ENCODE data around the gene TCF7.

Gene TCF7

DNA sequence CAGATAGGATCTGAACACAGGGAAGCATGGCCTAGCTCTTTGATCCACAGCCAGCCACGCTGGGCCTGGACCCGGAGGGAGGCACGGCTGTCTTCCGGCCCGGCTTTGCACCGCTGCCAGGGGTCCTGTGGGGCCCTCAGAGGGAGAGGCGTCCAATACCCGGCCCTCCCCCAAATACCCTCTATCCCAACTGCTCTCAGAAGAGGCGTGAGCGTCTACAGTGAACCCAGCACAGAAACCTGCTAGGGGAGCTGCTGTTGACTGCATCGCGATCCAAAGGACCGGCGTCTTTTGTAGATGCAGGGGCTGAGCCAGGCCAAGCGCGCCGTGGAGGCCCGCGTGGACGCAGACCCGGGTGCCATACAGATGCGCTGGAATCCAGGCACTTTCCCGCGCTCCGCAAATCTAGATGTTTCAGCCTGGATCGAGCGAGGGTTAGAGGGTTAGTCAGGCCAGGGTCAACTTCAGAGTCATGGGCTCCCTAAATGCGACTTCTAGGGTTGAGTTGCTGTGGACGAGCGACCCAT lies 1.1 kb upstream of the TCF7 start:
- DNase-seq (ENCODE audit: low read depth), result no peak

GRCh38 chr5:134114886-134115805 lies 665 bp downstream of the TCF7 start:
- peak; percentile 81 for DNase-seq (ENCODE audit: low read depth)

DNA sequence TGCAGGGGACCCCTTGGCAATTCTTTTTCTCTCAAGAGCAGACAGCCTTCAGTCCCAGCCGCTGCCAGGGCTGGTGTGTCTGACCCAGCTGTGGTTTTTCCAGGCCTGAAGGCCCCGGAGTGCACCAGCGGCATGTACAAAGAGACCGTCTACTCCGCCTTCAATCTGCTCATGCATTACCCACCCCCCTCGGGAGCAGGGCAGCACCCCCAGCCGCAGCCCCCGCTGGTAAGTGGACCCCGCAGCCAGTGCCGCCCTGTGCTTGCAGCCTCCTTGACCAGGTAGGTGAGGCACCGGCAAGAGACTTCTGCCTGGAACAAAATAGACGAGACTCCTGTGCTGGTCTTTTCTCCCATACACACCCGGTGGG lies 1.3 kb downstream of the TCF7 start:
- DNase-seq (ENCODE audit: low read depth), result no peak

DNA sequence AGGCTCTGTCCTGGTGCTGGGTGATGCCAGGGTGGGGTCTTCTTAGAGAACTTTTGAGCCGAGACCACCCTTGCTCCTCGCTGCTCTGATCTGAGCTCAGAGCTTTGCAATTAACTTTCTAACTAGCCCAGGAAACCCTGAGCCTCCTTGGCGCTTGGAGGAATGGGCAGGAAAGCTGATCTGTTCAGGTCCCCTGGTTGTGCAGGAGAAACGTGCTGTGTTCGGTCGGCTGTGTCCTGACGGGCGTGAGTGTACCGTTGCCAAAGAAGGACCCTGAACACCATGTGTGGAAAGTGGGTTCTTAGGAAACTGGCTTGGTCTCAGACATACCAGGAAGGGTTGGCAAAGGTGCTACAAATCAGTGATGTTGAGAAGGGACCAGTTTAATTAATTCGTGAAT lies 1.8 kb downstream of the TCF7 start:
- no peak for DNase-seq (ENCODE audit: low read depth)

DNA sequence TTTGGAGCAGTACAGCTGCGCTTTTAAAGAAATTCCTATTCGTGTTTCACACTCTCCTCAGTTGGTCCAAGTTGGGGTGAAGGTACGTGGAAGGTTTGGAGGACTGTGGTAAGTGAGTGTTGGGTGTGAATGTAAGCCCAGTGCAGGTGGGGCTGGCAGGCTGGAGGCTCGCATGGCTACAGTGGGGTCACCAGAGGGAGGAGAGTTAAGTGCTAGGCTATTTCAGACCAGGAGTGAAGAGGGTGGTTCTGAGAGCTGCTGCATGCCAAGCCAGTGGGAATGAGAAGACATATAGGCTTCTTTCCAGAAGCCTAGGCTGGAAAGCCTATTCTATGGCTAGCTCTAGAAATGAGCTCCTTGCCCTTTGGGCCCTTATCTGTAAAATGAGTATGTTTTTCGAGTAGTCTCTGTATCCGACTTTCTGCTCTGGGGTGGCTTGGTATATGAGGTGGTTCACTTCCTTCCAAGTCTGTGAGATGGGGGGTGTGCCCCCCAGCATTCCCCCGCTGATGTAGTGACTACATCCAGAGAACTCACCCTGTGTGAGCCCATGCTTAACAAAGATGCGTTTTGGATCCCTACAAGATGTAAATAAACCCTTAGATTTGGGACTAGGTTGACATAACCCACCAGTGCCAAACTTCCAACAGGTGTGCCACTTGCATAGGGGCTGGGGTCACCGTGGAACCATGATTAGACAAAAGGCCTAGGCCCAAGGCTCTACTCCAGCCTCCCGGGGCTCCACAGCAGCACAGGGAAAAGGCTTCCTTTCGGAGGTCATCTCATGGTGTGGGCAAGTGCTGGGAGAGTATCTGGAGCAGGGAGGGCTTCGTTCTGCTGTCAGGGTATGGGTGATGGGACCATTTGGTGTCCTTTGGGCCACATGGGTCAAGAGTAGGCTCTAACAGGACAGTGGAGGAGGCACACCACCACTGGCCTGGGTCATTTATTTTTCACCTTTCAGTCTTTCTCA lies 2.6 kb downstream of the TCF7 start:
- DNase-seq (ENCODE audit: low read depth), result no peak

- DNase-seq (ENCODE audit: low read depth), result no peak
These were observed 3.8 kb downstream of the TCF7 start for GRCh38 chr5:134118212-134118835.

DNA sequence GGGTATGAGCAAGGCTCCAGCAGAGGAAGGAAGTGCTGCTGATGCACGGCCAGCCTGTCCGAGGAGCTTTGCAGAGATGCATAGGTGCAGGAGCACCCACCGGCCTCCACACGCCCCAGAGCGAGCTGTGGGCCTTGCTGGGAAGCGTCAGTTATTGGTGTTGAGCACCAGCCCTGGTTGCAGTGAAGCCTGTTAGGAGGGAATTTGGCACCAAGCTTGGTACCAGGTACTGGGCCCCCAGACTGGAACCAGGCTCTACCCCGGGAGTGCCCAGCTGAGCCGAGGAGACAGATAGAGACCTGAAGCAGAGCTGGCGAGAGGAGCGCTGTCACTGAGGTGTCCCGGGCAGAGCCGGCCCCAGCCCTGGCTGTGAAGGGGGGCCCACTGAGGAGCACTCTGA lies 5.2 kb downstream of the TCF7 start:
- DNase-seq (ENCODE audit: low read depth), result no peak

DNA sequence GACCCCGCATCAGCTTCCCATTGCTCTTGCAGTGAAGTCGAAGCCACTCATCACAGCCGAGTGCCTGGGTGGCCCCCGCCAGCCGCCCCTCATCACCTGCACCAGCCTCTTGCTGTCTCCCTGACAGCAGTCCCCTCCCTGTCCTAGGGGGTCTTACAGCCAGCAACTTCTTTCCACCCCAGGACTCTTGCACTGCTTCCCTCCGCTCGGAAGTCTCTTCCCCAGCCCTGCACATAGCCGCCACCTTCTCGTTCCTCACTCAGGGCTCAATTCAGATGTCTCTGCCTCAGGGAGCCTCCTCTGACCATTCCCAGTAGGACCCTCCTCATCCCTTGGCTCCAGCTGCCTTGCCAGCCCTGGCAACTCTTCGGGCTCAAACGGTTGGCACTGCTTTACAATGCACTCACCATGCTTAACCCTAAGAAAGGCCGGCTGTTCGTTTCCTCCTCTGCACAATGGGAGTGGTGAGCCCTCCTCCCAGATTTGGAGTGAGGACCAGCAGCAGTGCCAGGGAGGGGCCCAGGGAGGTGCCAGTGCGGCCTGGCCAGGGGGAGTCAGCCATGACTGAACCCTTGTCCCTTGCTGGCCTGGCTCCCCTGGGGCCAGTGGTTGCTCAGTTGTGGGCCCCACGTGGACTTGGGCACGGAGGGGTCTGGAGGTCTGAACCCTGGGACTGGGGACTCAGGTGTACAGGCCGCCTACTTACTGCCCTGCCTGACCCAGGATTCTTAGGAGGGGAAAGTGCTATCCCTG lies 6.1 kb downstream of the TCF7 start:
- DNase-seq (ENCODE audit: low read depth), result no peak

GRCh38 chr5:134122530-134122929 lies 8.0 kb downstream of the TCF7 start:
- DNase-seq (ENCODE audit: low read depth), result no peak

DNA sequence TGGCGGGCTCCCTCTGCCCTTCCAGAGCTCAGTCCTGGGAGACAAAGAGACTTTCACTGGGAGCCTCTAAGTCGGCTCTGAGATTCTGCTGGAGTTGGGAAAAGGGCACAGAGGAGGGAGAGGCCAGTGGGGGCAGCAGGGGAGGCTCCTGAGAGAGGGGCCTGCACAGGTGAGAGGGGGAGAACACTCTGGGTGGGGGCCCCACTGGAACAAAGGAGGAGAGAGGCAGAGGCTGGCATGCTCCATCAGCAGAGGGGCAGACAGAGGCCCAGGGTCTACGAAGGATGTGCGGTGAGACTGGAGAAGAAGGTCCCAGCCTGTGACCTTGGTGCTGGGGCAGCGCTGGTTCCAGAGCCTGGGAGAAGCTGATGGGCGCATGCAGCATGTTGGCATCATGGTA lies 8.9 kb downstream of the TCF7 start:
- no peak for DNase-seq (ENCODE audit: low read depth)

GRCh38 chr5:134124289-134125038 lies 10.0 kb downstream of the TCF7 start:
- DNase-seq (ENCODE audit: low read depth), result no peak

GRCh38 chr5:134125039-134126015 lies 10.8 kb downstream of the TCF7 start:
- no peak for DNase-seq (ENCODE audit: low read depth)

- no peak for DNase-seq (ENCODE audit: low read depth)
These were observed 12.9 kb downstream of the TCF7 start for GRCh38 chr5:134127376-134127861.

GRCh38 chr5:134127988-134128647 lies 13.6 kb downstream of the TCF7 start:
- DNase-seq (ENCODE audit: low read depth), result no peak

- DNase-seq (ENCODE audit: low read depth), result no peak
These were observed 14.1 kb downstream of the TCF7 start for GRCh38 chr5:134128648-134128995.

DNA sequence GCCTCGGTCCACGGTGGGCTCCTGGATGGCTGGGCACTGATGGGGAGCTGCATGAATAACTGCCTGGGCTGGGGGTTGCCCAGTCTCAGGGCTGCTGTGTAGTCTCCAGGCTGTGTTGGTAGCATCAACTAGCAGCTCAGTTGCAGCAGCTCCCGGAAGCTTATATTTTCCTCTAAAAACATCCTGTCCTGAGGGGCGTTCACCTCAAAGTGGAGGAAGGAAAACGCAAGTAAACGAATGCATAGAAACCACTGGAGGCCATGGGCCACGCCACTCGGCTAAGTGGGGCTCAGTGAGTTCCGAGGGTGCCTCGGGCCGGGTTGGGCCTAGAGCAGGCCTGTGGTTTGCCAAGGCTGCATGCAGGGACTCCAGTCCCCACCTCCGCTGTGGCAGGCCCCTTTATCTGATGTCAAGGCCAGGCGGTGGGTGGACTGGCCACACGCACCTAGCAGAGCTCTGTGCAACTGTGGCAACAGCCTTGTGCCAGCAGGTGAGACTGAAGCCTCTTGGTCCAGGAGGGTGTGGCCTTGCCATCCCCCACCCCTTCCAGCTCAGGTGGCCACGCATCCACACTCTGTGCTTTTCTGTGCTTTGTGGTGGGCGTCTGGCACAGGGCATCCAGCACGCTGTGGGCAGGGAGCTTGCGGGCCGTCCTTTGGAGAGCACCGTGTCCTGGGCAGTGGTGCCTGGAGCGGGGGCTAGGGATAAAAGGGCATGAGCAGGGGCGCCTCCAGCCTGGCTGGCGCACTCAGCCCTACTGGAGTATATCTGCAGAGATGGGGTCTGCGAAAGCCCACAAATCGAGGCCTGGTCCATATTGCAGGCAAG lies 15.1 kb downstream of the TCF7 start:
- no peak for DNase-seq (ENCODE audit: low read depth)

DNA sequence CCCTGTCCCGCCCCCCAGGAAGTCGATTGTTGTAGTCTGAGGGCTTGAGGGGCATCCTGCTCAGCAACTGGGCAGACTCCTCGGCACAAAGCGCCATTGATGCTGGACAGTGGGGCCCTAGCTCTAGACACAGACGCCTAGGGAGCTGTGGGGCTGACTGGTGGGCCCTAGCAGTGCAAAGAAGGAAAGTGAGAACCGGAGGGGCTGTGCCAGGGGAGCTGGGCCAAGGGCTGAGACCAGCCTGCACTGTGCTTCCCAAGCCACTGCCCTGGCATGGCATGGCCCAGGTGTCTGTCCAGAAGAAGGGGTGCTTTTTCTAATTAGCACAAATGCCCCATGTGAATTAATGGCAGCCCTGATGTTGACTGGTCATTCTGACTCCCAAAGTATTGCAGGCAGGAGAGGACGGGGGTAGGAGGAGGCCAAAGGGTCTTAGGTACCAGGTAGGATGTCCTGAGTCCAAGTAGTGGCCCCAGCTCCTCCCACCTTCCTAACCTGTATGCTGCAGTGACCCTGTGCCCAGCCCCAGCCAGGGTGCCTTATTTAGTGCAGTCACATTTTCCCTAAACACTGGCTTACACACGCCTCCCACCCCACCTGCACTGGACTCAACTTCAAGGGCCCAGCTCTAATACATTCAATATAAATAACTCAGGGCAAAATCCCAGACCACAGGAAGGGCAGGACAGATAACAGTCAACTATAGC lies 15.9 kb downstream of the TCF7 start:
- DNase-seq (ENCODE audit: low read depth), result no peak

All from stimulated activated CD8-positive, alpha-beta memory T cell treated with anti-CD3 and anti-CD28 coated beads, Interleukin-12 subunit alpha, Interleukin-12 subunit beta, amount 100 ng/mL, for 4 hours (primary cell).